Body of pancreas (tissue), 4 donors: Measurements from ENCODE around the gene TMCC2.

ENCODE experiments used
- POLR2A ChIP-seq, 3 donors: fragments of 450-650 bp; IDR thresholded peaks; one replicate each; pipeline ENCODE4 v1.6.1; 2016; ENCODE audit warnings: antibody characterized with exemption in 3 of 3, mild to moderate bottlenecking in 2 of 3
- TF ChIP-seq, protein P1 (sequence below), 7 experiments: fragments of 450-650 bp in 4 of 7; fragments of 200-600 bp in 3 of 7; sonication (generic) in 3 of 7; IDR thresholded peaks; one replicate each; pipeline ENCODE4 v1.5.1; 2016 to 2019; ENCODE audit warnings: antibody characterized with exemption in 7 of 7

DNA sequence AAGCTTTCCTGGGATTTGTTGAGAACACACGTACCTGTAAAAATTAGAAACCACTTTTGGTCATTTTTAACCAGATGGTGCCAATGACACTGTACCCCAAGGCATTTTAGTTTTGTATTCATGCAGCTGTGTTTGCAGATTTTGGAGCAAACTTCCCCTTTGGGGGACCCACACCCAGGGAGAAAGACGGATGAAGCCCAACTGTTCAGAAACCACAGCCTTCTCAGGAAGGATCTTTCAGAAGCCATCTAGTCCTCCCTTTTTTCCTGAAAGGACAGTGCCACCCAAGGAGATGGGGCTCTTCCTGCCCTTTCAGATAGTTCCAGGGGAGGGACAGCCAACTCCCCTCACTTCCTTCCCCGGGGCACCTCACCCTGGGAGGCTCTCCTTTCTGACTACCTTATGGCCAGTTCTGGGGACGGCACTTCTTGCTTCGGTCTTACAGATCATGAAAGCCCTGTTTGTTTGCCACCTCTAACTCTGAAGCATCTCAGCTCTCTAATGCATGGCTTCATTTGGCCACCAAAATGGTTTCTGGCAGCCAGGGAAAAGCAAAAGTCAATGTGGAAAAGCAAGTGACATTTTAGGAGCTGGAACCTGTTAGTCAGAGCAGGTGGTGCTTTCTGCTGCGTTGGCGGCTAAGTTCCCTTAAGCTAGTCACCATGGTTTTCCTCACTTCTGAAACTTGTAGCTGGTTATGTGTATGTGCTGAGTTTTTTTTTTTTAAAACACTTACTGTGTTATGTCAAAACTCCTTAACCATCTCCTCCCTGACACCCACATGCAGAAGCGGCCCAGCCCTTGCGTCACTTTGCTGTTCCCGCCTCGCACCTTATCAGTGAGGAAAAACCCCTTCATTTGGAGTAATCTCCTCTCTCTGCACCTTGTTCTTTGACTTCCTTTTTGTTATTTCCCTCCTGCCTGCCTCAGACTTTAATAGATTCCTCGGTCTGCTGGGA lies 10.1 kb downstream of the TMCC2 start:
- TF ChIP-seq, protein P1, sequence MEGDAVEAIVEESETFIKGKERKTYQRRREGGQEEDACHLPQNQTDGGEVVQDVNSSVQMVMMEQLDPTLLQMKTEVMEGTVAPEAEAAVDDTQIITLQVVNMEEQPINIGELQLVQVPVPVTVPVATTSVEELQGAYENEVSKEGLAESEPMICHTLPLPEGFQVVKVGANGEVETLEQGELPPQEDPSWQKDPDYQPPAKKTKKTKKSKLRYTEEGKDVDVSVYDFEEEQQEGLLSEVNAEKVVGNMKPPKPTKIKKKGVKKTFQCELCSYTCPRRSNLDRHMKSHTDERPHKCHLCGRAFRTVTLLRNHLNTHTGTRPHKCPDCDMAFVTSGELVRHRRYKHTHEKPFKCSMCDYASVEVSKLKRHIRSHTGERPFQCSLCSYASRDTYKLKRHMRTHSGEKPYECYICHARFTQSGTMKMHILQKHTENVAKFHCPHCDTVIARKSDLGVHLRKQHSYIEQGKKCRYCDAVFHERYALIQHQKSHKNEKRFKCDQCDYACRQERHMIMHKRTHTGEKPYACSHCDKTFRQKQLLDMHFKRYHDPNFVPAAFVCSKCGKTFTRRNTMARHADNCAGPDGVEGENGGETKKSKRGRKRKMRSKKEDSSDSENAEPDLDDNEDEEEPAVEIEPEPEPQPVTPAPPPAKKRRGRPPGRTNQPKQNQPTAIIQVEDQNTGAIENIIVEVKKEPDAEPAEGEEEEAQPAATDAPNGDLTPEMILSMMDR (IDR thresholded peaks at IDR 0.05): no peak
- TF ChIP-seq POLR2A (IDR thresholded peaks at IDR 0.05): no peak
